ENCODE data around the gene C1QTNF12.

C1QTNF12 gene

DNA sequence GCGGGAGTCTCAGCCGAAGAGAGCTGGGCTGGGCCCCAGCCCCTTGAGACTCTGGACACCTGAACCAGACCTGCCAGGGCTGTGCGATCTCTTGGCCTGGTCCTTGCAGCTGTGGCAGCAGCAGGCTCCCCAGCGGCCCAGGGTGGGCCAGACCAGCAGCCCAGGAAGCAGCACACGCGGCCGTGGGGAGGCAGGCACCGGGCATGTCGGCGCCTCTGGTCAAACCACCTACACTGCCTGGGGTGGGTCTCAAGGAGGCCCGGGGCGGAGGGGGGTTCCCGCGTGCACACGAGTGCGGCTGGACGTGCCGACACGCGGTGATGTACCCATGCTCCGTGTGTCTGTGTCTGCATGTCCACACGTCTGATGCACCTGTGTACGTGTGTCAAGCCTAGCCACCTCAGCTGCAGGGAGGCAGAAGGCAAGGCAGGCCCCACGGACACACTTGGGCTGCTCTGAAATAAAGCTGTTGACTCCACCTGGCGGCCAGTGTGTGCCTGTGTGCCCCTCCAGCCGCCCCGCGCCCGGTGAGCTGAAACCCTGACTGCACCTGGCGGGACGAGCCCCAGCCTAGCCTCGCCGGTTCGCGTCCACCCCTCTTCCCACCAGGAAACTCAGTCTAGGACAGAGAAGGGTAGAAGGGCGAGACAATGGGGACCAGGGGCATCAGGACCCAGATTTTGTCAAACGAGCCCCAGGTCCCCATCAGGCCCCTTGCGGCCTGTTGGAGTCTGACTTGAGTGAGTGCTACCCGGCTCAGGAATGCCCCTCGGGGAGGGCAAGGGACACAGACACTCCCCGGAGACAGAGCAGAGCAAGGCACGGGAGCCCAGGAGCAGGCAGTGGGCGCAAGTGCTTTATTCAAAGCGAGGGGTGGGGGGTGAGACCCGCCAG, 45.3 kb upstream of the C1QTNF12 start:
- TF ChIP-seq ZFX (IDR thresholded peaks at IDR 0.05), result no peak
- TF ChIP-seq, protein P1, sequence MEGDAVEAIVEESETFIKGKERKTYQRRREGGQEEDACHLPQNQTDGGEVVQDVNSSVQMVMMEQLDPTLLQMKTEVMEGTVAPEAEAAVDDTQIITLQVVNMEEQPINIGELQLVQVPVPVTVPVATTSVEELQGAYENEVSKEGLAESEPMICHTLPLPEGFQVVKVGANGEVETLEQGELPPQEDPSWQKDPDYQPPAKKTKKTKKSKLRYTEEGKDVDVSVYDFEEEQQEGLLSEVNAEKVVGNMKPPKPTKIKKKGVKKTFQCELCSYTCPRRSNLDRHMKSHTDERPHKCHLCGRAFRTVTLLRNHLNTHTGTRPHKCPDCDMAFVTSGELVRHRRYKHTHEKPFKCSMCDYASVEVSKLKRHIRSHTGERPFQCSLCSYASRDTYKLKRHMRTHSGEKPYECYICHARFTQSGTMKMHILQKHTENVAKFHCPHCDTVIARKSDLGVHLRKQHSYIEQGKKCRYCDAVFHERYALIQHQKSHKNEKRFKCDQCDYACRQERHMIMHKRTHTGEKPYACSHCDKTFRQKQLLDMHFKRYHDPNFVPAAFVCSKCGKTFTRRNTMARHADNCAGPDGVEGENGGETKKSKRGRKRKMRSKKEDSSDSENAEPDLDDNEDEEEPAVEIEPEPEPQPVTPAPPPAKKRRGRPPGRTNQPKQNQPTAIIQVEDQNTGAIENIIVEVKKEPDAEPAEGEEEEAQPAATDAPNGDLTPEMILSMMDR (conservative IDR thresholded peaks at IDR 0.05), result peak; percentile 81
- H3K27ac ChIP-seq, result no peak overlapping the region

DNA sequence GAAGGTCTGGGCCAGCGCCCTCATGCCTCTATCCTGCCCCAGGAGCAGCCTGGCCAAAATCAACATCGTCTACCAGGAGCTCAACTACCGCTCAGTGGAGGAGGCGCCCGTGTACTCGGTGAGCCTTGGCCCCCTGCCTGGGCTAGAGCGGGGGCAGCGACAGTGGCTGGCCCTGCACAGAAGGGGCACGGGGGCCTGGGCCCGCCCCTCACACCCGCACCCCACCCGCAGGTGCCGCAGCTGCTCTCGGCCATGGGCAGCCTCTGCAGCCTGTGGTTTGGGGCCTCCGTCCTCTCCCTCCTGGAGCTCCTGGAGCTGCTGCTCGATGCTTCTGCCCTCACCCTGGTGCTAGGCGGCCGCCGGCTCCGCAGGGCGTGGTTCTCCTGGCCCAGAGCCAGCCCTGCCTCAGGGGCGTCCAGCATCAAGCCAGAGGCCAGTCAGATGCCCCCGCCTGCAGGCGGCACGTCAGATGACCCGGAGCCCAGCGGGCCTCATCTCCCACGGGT, 44.6 kb upstream of the C1QTNF12 start:
- H3K27ac ChIP-seq, result no peak overlapping the region

DNA sequence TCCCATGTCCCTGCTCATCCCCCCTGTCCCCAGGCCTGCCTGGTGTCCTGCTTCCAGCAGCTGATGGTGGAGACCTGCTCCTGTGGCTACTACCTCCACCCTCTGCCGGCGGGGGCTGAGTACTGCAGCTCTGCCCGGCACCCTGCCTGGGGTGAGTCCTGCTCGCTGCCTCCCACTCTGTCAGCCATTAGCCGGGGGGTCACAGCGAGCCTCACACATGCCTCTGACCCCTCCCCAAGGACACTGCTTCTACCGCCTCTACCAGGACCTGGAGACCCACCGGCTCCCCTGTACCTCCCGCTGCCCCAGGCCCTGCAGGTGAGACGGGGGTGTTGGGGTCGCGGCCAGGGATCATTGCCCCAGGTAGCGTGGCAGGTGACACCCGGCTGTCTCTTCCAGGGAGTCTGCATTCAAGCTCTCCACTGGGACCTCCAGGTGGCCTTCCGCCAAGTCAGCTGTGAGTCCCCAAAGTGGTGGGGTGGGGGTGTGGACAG, 43.8 kb upstream of the C1QTNF12 start:
- no peak for TF ChIP-seq ZFX (IDR thresholded peaks at IDR 0.05)
- TF ChIP-seq, protein P1 (conservative IDR thresholded peaks at IDR 0.05), result peak; percentile 78
- H3K27ac ChIP-seq, result no peak overlapping the region

More for the DNA sequence above, 44.6 kb upstream of the C1QTNF12 start:
- TF ChIP-seq, protein P1 (conservative IDR thresholded peaks at IDR 0.05), result no peak
- no peak for TF ChIP-seq ZFX (IDR thresholded peaks at IDR 0.05)

DNA sequence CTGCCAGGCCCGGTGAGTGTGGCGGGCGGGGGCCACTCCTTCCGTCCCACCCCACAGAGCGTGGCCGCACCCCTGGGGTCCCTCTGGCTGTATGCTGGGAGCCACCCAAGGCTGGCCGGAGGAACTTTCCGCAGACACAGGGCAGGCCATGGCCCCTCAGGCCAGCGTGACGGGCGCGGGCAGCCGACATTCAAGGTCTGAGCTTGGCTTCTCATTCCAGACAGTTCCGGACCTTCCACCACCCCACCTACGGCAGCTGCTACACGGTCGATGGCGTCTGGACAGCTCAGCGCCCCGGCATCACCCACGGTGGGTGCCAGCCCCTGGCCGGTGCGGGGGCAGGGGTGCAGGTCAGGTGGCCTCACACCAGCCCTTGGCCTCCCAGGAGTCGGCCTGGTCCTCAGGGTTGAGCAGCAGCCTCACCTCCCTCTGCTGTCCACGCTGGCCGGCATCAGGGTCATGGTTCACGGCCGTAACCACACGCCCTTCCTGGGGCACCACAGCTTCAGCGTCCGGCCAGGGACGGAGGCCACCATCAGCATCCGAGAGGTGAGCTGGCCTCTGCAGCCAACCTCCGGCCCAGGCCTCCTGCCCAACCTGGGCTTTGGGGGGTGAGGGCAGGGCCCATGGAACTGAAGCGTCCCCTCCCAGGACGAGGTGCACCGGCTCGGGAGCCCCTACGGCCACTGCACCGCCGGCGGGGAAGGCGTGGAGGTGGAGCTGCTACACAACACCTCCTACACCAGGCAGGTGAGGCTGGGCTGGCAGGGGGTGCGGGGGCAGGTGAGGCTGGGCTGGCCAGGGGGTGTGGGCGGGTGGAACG, 41.0 kb upstream of the C1QTNF12 start:
- H3K27ac ChIP-seq, result no peak overlapping the region
- TF ChIP-seq, protein P1 (conservative IDR thresholded peaks at IDR 0.05), result no peak
- no peak for TF ChIP-seq ZFX (IDR thresholded peaks at IDR 0.05)

DNA sequence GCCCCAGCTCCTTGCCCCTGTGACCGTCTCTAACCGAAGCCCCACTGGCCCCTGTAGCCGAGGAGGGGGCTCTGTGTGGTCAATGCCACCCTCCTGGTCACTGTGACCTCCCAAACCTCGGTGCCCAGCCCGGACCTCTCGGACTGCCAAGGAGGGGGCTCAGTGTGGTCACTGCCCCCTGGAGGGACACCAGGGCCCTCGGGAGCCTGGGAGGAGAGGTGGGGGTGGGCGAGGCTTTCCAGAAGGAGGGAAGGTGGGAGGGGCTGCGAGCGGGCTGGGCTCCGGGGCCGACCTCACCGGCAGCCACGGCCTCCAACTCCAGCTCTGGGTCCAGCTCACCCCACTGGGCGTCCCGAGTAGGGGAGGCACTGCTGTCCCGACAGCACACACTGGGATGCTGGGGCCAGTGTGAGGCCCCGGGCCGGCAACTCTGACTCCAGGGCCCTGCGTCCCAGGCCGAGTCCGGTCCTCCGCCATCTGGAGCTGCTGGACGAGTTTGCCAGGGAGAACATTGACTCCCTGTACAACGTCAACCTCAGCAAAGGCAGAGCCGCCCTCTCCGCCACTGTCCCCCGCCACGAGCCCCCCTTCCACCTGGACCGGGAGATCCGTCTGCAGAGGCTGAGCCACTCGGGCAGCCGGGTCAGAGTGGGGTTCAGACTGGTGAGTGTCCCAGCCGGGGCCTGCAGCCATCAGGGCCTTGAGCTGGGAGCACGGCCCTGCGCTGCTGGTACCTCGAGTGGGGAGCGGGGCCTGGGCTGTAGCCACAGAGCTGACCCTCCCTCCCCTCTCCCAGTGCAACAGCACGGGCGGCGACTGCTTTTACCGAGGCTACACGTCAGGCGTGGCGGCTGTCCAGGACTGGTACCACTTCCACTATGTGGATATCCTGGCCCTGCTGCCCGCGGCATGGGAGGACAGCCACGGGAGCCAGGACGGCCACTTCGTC, 40.1 kb upstream of the C1QTNF12 start:
- TF ChIP-seq, protein P1 (conservative IDR thresholded peaks at IDR 0.05), result no peak
- TF ChIP-seq ZFX (IDR thresholded peaks at IDR 0.05), result no peak
- no peak overlapping the region for H3K27ac ChIP-seq

DNA sequence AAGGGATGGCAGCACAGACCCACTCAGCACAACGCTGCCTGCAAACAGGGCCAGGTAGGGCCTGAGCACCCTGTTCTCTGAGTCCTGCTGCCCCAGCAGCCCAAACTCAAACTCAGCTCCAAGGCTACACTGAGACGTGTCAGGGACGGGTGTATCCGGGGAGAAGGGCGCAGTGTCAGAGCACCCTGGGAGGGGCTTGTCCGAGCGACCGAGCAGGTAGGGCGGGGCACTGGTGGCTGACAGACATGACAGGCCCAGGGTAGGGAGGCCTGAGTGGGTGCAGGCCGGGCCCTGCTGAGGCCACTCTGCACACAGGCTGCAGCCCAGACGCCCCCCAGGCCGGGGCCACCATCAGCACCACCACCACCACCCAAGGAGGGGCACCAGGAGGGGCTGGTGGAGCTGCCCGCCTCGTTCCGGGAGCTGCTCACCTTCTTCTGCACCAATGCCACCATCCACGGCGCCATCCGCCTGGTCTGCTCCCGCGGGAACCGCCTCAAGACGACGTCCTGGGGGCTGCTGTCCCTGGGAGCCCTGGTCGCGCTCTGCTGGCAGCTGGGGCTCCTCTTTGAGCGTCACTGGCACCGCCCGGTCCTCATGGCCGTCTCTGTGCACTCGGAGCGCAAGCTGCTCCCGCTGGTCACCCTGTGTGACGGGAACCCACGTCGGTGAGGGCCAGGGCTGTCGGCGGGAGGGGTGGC, 39.2 kb upstream of the C1QTNF12 start:
- no peak overlapping the region for H3K27ac ChIP-seq
- TF ChIP-seq, protein P1 (conservative IDR thresholded peaks at IDR 0.05), result no peak
- no peak for TF ChIP-seq ZFX (IDR thresholded peaks at IDR 0.05)

All from C4-2B (cell line).